Urinary bladder (tissue), 4 donors: ENCODE measurements around the gene IFNA21. TPM values are rescaled to one million over a fixed set of nuclear protein-coding genes. Genes with fewer than 3 reads are reported as not detected.
"Not testable (repeated sequence)": the region's sequence is repeated elsewhere in the genome, so short reads cannot be mapped to it uniquely, and the experiment has no call there.

Experiments
- DNase-seq: peaks from one replicate; pipeline ENCODE4 v3.0.0-alpha.2; 2015; ENCODE audit errors: extremely low spot score
- H3K27ac ChIP-seq: one replicate; pipeline ENCODE4 v1.5.1; 2013; ENCODE audit warnings: low read depth, mild to moderate bottlenecking, moderate library complexity
- H3K36me3 ChIP-seq: one replicate; pipeline ENCODE4 v1.6.1; 2013; ENCODE audit warnings: mild to moderate bottlenecking, moderate library complexity; ENCODE audit not compliant: insufficient read depth
- H3K4me1 ChIP-seq: one replicate; pipeline ENCODE4 v1.6.1; 2013; ENCODE audit warnings: mild to moderate bottlenecking, moderate library complexity; ENCODE audit not compliant: insufficient read depth
- H3K4me3 ChIP-seq: one replicate; pipeline ENCODE4 v1.5.1; 2013; ENCODE audit warnings: low read depth, low read length
- WGBS: extraction: QIAGEN DNeasy Blood & Tissue Kit; methylation state at CpG from one replicate; pipeline ENCODE4 v1.1.7; 2013; 5-methylcytosine and 5-hydroxymethylcytosine counted together
- polyA plus RNA-seq: library from polyadenylated mRNA; stranded (reverse); fragments of 200-250 nt; gene quantifications from one replicate; pipeline ENCODE4 v1.2.3, GENCODE V29; 2013
- total RNA-seq: library from RNA; depleted of rRNA; stranded (reverse); fragments of >200 nt; gene quantifications from one replicate; pipeline ENCODE4 v1.2.3, GENCODE V29; 2014
- donor health status: healthy with polysubstance abuse.
- donor health status: healthy.

Gene IFNA21
- total and polyA plus RNA-seq, 2 donors, result not detected

DNA sequence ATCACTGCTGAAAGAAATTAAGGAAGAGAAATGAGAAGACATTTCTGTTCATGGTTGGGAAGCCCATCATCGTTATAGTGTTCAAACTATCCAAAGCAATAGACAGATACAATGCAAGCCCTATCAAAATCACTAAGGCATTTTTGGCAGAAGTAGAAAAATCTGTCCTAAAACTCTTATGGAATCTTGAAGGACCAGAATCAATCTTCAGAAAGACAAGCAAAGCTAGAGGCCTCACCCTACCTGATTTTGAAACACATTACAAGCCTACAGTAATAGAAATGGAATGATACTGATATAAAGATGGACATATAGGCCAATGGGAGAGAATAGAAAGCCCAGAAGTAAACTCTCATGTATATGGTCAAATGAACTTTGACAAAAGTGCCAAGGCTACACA is 4.9 kb upstream of the IFNA21 start:
- no peak for DNase-seq
- no peaks in the 10 kb centered on the region for H3K4me1 ChIP-seq
- WGBS, result 92% methylated on average over 1 of the region's 1 CpG
- H3K36me3 ChIP-seq, result no peaks in the 10 kb centered on the region
- H3K4me3 ChIP-seq, result no peak overlapping the region
- no peak overlapping the region for H3K27ac ChIP-seq

GRCh38 chr9:21165516-21165915 is 944 bp downstream of the IFNA21 start:
- H3K4me3 ChIP-seq, result no peak overlapping the region
- no peak for DNase-seq
- no peaks in the 10 kb centered on the region for H3K4me1 ChIP-seq
- H3K36me3 ChIP-seq, result no peaks in the 10 kb centered on the region
- H3K27ac ChIP-seq, result no peak overlapping the region
- WGBS, result 95% methylated on average over 1 of the region's 1 CpG

GRCh38 chr9:21160178-21160577 is 6.3 kb downstream of the IFNA21 start:
- Histone ChIP-seq H3K36me3 (no peaks in the 10 kb centered on the region), H3K27ac (no peak overlapping the region), H3K4me1 (no peaks in the 10 kb centered on the region), H3K4me3 (no peak overlapping the region)
- WGBS, result 17% methylated on average over 1 of the region's 1 CpG
- DNase-seq, result no peak

DNA sequence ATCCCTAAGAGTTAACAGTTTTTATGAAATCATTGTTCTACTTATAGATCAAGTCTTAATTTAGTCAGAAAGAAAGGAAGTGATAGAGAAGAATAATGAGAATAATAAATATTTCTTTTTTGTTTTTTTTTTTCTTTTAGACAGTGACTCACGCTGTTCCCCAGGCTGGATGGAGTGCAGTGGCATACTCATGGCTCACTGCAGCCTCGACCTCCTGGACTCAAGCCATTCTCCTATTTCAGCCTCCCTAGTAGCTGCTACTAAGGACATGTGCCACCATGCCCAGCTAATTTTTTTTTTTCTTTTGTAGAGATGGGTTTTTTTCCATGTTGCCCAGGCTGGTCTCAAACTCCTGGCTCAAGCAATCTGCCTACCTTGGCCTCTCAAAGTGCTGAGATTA is 11.0 kb downstream of the IFNA21 start:
- no peaks in the 10 kb centered on the region for H3K4me1 ChIP-seq
- H3K36me3 ChIP-seq, result no peaks in the 10 kb centered on the region
- whole genome bisulfite sequencing, result 68% methylated on average over 2 of the region's 2 CpGs
- H3K4me3 ChIP-seq, result no peak overlapping the region
- no peak for DNase-seq
- no peak overlapping the region for H3K27ac ChIP-seq

- no peaks in the 10 kb centered on the region for H3K4me1 ChIP-seq
- H3K27ac ChIP-seq, result no peak overlapping the region
- 14% methylated on average over 3 of the region's 3 CpGs for WGBS
- DNase-seq, result no peak
- no peak overlapping the region for H3K4me3 ChIP-seq
- no peaks in the 10 kb centered on the region for H3K36me3 ChIP-seq
Measured at GRCh38 chr9:21154018-21154608, 12.3 kb downstream of the IFNA21 start.

- Histone ChIP-seq H3K4me1 (no peaks in the 10 kb centered on the region), H3K36me3 (no peaks in the 10 kb centered on the region), H3K27ac (no peak overlapping the region), H3K4me3 (no peak overlapping the region)
- WGBS, result 40% methylated on average over 3 of the region's 3 CpGs
- no peak for DNase-seq
Measured at GRCh38 chr9:21153336-21154017, 13.0 kb downstream of the IFNA21 start.

GRCh38 chr9:21144603-21145002 is 21.9 kb downstream of the IFNA21 start:
- H3K4me1 ChIP-seq, result no peaks in the 10 kb centered on the region
- no peaks in the 10 kb centered on the region for H3K36me3 ChIP-seq
- no peak overlapping the region for H3K27ac ChIP-seq
- H3K4me3 ChIP-seq, result no peak overlapping the region
- DNase-seq, result no peak
- 72% methylated on average over 1 of the region's 1 CpG for WGBS

DNA sequence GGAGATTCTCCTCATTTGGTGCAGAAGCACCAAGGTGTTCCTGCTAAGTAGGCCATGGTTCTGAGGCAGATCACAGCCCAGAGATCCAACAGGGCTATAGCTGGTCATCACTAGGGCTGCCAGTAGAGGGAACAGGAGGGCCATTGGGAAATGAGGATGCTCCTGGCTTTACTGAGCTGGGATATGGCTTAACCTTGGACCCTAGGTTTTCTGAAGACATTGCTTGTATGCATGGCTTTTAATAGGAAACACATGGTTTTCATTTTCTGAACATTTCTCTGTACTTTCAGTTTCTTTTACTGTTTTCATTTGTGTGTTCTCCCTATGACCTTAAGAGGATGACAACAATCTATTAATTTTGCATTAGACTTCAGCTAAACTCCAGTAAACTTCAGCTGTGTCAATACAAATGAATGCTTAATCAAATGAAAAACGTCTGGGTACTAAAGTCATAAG is 25.0 kb downstream of the IFNA21 start, which contains the start of gene IFNW1:
TSS of gene IFNW1 (minus strand) at position 406 of the 456 bp plus-strand sequence. CDS start at position 144, 262 bp downstream.
- H3K36me3 ChIP-seq, result no peaks in the 10 kb centered on the region
- no peak within 1 kb of the TSS for H3K27ac ChIP-seq
- DNase-seq, result no peak
- H3K4me1 ChIP-seq, result no peaks in the 10 kb centered on the region
- H3K4me3 ChIP-seq, result no peak within 1 kb of the TSS
- 20% methylated on average over 1 of the region's 1 CpG for WGBS

GRCh38 chr9:21137020-21137419 is 29.4 kb downstream of the IFNA21 start:
- Histone ChIP-seq H3K36me3 (no peaks in the 10 kb centered on the region), H3K4me3 (no peak overlapping the region), H3K4me1 (no peaks in the 10 kb centered on the region), H3K27ac (no peak overlapping the region)
- 40% methylated on average over 1 of the region's 1 CpG for WGBS
- no peak for DNase-seq

DNA sequence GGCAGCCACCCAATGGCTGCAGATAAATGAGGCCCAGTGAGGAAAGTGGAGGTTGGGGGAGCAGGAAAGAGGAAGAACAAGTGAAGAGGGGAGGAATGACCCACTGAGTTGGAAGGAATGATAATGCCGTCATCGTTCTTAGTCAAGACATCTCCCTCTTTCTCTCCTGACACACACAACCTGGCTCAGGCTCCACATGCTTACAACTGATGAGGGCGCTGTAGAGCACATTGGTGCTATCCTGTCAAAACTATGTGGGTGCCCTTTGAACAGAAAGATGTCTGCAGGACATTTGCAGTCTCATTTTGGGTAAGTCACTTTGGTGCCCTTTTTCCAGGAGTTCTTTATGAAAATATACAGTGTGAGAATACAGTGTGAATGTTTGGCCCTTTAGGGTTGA is 30.7 kb downstream of the IFNA21 start:
- WGBS, result 73% methylated on average over 3 of the region's 3 CpGs
- Histone ChIP-seq H3K27ac (no peak overlapping the region), H3K4me1 (no peaks in the 10 kb centered on the region), H3K36me3 (no peaks in the 10 kb centered on the region), H3K4me3 (no peak overlapping the region)
- DNase-seq, result no peak

DNA sequence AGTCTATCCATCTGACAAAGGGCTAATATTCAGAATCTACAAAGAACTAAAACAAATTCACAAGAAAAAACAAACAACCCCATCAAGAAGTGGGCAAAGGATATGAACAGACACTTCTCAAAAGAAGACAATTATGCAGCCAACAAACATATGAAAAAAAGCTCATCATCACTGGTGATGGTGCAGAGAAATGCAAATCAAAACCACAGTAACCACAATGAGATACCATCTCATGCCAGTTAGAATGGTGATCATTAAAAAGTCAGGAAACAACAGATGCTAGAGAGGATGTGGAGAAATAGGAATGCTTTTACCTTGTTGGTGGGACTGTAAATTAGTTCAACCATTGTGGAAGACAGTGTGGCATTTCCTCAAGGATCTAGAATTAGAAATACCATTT is 38.3 kb downstream of the IFNA21 start:
- DNase-seq, H3K4me3 ChIP-seq, H3K4me1 ChIP-seq, H3K36me3 ChIP-seq, H3K27ac ChIP-seq: not testable (repeated sequence)

DNA sequence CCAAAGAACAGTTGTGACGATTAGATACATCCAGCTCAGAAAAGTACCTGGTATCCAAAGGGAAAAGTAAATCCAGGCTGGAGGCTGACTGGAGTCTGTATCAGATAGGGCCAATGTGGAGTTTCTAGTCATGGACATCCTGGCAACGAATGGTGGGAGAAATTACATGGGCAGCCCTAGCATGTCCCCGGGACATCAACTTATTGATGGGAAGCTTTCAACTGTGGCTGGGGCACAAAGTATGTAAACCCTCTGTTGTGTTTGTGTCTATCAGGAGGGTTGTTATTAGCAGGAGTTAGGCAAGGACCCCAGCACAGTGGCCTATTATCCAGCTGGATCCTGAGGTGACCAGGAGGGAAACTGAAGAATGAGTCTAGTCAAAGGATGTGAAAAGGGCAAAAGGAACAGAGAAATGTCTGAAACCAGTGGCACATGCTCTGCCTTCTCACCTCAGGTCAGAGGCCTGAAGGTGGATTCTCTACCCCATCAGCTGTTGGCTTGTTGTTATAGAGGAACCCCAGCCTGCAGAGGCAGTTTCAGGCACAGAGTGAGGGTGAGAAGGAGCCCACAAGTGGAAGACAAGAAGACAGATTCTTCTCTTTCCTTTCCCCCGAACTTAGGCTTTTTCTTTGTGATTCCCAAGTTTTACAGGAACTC is 44.7 kb downstream of the IFNA21 start:
- 91% methylated on average over 4 of the region's 4 CpGs for WGBS
- H3K4me3 ChIP-seq, result no peak overlapping the region

DNA sequence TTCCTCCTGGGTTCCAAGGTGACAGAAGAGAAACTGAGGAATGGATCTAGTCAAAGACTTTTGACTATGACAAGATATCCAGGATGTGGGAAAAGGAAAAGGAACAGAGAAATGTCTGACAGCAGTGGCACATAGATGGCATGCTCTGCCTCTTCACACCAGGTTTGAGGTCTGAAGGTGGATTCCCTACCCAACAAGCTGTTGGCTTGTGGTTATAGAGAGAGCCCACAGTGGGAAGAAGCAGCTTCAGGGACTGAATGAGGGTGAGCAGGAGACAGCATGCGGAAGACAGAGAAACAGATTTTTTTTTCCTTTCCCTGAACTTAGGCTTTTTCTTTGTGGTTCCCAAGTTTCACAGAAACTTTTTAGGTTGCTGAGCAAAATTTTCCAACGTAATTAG is 45.4 kb downstream of the IFNA21 start:
- 90% methylated on average over 2 of the region's 2 CpGs for WGBS
- no peak for DNase-seq
- no peak overlapping the region for H3K4me3 ChIP-seq
- no peak overlapping the region for H3K27ac ChIP-seq
- H3K36me3 ChIP-seq, result no peaks in the 10 kb centered on the region
- H3K4me1 ChIP-seq, result no peaks in the 10 kb centered on the region

More for the DNA sequence above, 44.7 kb downstream of the IFNA21 start:
- Histone ChIP-seq H3K36me3 (no peaks in the 10 kb centered on the region), H3K4me1 (no peaks in the 10 kb centered on the region), H3K27ac (no peak overlapping the region)
- no peak for DNase-seq
